ENCODE results near the gene BCL2L13. TPM values are rescaled to one million over a fixed set of nuclear protein-coding genes. Genes with fewer than 3 reads are reported as not detected.

The BCL2L13 gene
- polyA plus RNA-seq, 3 donors: 20.2 to 67.8 (median 53.0) TPM

GRCh38 chr22:17606496-17606895 lies 32.1 kb upstream of the BCL2L13 start:
- TF ChIP-seq, protein P1, sequence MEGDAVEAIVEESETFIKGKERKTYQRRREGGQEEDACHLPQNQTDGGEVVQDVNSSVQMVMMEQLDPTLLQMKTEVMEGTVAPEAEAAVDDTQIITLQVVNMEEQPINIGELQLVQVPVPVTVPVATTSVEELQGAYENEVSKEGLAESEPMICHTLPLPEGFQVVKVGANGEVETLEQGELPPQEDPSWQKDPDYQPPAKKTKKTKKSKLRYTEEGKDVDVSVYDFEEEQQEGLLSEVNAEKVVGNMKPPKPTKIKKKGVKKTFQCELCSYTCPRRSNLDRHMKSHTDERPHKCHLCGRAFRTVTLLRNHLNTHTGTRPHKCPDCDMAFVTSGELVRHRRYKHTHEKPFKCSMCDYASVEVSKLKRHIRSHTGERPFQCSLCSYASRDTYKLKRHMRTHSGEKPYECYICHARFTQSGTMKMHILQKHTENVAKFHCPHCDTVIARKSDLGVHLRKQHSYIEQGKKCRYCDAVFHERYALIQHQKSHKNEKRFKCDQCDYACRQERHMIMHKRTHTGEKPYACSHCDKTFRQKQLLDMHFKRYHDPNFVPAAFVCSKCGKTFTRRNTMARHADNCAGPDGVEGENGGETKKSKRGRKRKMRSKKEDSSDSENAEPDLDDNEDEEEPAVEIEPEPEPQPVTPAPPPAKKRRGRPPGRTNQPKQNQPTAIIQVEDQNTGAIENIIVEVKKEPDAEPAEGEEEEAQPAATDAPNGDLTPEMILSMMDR (IDR thresholded peaks at IDR 0.05): no peak
- no peaks in the 10 kb centered on the region for H3K4me1 ChIP-seq (ENCODE audit: control insufficient read depth in 1 of 2, insufficient read depth in 2 of 2, low read length in 2 of 2)
- H4K20me1 ChIP-seq (ENCODE audit: insufficient read depth, low read length): peaks cover 99% of the 10 kb centered on the region
- H3K27me3 ChIP-seq (ENCODE audit: control insufficient read depth in 2 of 2, insufficient read depth in 2 of 2, low read length in 2 of 2): no peaks in the 10 kb centered on the region
- Mint-ChIP-seq H3K4me3 (no peak overlapping the region), H3K4me1 (no peaks in the 10 kb centered on the region), H3K27me3 (ENCODE audit: low read depth in 3 of 3) (no peaks in the 10 kb centered on the region), H3K36me3 (peaks cover 39 to 50% of the 10 kb centered on the region in 2 donors), H3K27ac (no peak overlapping the region), H3K9me3 (no peaks in the 10 kb centered on the region)
- peaks cover 60 to 96% of the 10 kb centered on the region in 2 donors for H3K36me3 ChIP-seq (replicated peaks in 1 of 2; ENCODE audit: control insufficient read depth in 1 of 2, insufficient read depth in 2 of 2, low read length in 2 of 2)
- H2AFZ ChIP-seq (ENCODE audit: insufficient read depth, low read depth, low read length, poor library complexity, severe bottlenecking): no peak overlapping the region
- peak overlapping the region in 1 of 2 donors; percentile 7 for H3K27ac ChIP-seq (ENCODE audit: low read depth in 1 of 2, low read length in 2 of 2)
- H3K79me2 ChIP-seq (ENCODE audit: insufficient read depth, low read length): peaks cover 86% of the 10 kb centered on the region
- WGBS (ENCODE audit: insufficient coverage): 59% methylated on average over 5 of the region's 5 CpGs
- H3K9ac ChIP-seq (ENCODE audit: insufficient read depth, low read length, poor library complexity, severe bottlenecking): no peak overlapping the region
- H3K4me3 ChIP-seq (replicated peaks in 1 of 3; ENCODE audit: low read depth in 2 of 3, low read length in 3 of 3): no peak overlapping the region
- H3K4me2 ChIP-seq (replicated peaks; ENCODE audit: extremely low read depth, low read length, poor library complexity, severe bottlenecking): no peak overlapping the region
- DNase-seq: no peak
- intact Hi-C loops (cut with micrococcal nuclease): no loop called here
- no peaks in the 10 kb centered on the region for H3K9me3 ChIP-seq (replicated peaks in 1 of 2; ENCODE audit: control insufficient read depth in 1 of 2, insufficient read depth in 1 of 2, low read length in 2 of 2)

GRCh38 chr22:17607891-17608521 lies 30.6 kb upstream of the BCL2L13 start:
- intact Hi-C loops (cut with micrococcal nuclease): no loop called here
- no peaks in the 10 kb centered on the region for H3K9me3 Mint-ChIP-seq
- Histone ChIP-seq H3K4me3 (replicated peaks in 1 of 3; ENCODE audit: low read depth in 2 of 3, low read length in 3 of 3) (no peak overlapping the region), H3K4me2 (replicated peaks; ENCODE audit: extremely low read depth, low read length, poor library complexity, severe bottlenecking) (no peak overlapping the region), H2AFZ (ENCODE audit: insufficient read depth, low read depth, low read length, poor library complexity, severe bottlenecking) (no peak overlapping the region), H3K36me3 (replicated peaks in 1 of 2; ENCODE audit: control insufficient read depth in 1 of 2, insufficient read depth in 2 of 2, low read length in 2 of 2) (peaks cover 73 to 96% of the 10 kb centered on the region in 2 donors), H3K79me2 (ENCODE audit: insufficient read depth, low read length) (peaks cover 83% of the 10 kb centered on the region), H3K9me3 (replicated peaks in 1 of 2; ENCODE audit: control insufficient read depth in 1 of 2, insufficient read depth in 1 of 2, low read length in 2 of 2) (no peaks in the 10 kb centered on the region), H3K9ac (ENCODE audit: insufficient read depth, low read length, poor library complexity, severe bottlenecking) (no peak overlapping the region), H4K20me1 (ENCODE audit: insufficient read depth, low read length) (peaks cover 99% of the 10 kb centered on the region), H3K4me1 (ENCODE audit: control insufficient read depth in 1 of 2, insufficient read depth in 2 of 2, low read length in 2 of 2) (no peaks in the 10 kb centered on the region), H3K27ac (ENCODE audit: low read depth in 1 of 2, low read length in 2 of 2) (no peak overlapping the region), H3K27me3 (ENCODE audit: control insufficient read depth in 2 of 2, insufficient read depth in 2 of 2, low read length in 2 of 2) (no peaks in the 10 kb centered on the region)
- WGBS (ENCODE audit: insufficient coverage): 100% methylated on average over 1 of the region's 4 CpGs
- TF ChIP-seq, protein P1 (IDR thresholded peaks at IDR 0.05): no peak
- H3K4me3 Mint-ChIP-seq: no peak overlapping the region
- H3K4me1 Mint-ChIP-seq: no peaks in the 10 kb centered on the region
- H3K27me3 Mint-ChIP-seq (ENCODE audit: low read depth in 3 of 3): no peaks in the 10 kb centered on the region
- peak overlapping the region in 2 of 7 donors; percentile 48 to 53 for H3K27ac Mint-ChIP-seq
- H3K36me3 Mint-ChIP-seq: peaks cover 51 to 52% of the 10 kb centered on the region in 2 donors
- no peak for DNase-seq

Measured in CD14-positive monocyte (primary cell).